Putamen (tissue), 1 donor: Measurements from ENCODE around the gene CMPK2.

ENCODE experiments used
- DNase-seq: peaks from one replicate; pipeline ENCODE4 v3.0.0-alpha.2; 2016; ENCODE audit warnings: low spot score

CMPK2 gene

DNA sequence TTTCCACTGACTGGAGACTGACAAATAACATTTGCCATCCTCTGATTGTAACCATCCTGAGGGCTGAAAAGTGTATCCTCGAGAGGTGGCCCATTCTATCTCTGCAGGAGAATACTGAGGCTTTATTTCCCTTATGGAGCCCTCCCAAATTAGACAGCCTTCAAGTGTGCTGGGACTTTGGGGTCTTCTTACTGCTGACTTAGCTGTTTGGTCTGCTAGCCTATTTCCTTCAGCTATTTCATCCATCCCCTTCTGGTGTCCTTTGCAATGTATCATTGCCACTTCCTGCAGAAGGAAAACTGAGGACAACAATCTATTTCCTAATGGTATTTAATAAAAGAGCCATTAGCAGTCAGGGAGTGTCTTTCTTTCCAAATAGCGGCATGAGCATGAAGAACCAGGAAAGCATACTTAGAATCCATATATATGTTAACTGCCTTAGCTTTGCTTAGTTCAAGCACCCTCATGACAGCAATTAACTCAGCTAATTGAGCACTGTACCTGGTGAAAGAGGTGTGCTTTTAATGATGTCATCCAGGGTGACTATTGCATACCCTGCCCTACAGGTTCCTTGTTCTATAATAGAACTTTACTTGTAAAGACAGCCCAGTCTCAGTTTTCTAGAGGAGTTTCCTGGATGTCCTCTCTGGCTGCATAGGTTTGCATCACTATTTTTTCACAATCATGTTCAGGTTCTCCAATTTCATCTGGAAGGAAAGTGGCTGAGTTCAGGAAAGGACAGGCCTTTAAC is 24.0 kb downstream of the CMPK2 start:
- DNase-seq, result no peak

DNA sequence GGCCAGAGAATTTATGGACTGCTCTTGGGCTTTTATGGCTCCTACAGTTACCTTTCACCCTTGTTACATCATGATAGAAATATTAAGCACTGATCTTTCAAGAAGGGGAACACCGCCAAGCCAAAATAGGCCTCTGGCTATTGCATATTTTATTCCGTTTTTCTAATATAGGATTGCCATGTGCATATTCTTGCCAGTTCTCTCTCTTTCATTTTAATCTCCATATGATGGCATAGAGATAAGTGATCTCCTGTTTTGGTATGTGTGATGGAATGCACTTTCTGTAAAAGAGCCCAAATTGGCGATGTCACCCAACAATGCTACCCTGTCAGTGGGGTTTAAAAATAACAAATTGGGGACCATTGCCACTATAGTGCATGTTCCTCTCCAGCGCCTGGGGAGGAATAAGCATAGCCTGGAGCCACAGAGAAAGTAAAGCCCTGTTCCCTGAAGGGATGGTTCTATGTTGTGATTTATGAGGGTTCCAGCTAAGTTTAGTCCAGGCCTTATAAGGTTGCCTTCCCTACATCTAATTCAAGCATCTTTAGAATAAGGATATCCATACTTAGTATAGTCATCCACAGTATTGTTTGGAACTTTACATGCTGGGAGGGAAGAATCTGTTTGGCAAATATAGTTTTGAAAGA is 26.9 kb downstream of the CMPK2 start:
- no peak for DNase-seq

DNA sequence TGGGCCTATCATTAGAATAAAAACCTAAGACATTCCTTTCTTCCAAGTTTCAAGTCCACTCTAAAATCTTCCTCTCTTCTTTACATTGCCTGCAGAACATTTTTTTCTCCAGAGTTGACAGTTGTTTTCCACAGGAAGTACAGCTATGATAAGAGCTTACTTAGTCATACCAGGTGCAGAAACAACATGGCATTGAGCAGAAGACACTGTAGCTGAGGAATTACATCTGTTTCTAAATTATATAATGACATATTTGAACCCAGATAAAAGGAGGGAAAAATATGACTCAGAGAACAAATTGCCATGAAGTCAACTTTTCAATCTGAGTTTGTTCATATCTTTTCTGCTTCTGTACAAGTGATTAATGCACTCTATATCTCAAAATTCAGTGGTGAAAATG is 30.2 kb downstream of the CMPK2 start:
- no peak for DNase-seq

DNA sequence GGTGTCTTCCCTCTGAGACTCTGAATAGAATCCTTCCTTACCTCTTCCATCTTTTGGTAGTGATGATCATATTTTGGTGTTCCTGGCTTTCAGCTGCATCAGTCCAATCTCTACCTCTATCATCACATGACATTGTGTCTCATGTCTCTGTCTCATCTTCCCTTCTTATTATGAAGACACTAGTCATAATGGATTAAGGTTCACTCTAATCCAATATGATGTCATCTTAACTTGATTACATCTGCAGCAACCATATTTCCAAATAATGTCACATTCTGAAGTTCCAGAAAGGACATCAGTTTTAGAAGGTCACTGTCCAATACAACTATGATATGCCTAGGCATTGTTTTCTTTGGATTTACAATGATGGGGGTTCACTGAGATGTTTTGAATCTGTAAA is 31.5 kb downstream of the CMPK2 start:
- no peak for DNase-seq

DNA sequence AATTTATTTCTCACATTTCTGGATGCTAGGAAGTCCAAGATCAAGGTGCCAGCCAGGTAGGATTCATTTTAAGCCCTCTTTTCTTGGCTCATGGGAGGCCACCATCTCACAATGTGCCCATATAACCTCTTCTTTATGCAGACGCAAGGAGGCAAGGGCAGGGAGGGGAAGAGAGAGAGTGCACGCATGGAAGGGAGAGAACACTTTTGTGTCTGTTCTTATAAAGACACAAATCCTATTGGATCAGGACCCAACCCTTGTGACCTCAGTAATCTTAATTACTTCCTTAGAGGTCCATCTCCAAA is 32.5 kb downstream of the CMPK2 start:
- no peak for DNase-seq

DNA sequence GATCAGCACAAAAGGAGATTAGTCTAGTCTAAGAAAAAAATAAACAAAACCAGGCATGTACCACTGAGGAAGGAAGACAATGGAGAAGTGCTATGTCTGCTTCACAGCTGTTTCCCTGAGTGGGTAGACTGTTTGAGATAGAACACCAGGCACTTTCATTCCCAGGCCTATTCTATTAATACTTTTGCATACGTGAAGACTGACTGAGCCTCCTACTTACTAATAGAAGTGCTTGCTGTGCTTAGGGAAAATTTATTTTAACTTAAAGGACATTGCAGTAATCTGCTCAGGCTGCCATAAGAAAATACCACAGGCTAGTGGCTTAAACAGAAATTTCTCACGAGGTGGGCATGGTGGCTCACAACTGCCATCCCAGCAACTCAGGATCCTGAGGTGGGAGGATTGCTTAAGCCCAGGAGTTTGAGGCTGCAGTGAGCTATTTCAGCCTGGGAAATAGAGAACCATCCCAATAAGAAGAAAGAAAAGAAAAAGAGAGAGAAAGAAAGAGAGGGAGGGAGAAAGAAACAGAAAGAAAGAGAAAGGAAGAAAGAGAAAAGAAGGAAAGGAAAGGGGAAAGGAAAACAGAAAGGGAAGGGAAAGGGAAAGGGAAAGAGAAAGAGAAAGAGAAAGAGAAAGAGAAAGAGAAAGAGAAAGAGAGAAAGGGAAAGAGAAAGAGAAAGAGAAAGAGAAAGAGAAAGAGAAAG is 33.0 kb downstream of the CMPK2 start:
- DNase-seq, result peak; percentile 31

DNA sequence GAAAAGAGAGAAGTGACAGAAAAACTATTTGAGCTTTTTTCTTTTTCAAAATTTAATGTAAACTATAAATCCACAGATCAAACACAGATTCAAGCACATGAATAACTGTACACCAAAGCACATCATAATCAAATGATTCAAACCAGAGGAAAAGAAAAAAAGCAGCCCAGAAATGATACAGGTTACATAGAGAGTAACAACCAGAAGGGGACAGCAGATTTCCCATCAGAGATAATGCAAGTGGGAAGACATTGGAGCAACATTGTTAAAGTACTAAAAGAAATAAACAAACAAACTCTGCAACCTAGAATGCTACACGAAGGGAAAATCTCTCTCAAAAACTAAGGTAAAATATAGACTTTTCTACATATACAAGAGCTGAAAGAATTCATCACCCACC is 34.5 kb downstream of the CMPK2 start:
- DNase-seq, result no peak

DNA sequence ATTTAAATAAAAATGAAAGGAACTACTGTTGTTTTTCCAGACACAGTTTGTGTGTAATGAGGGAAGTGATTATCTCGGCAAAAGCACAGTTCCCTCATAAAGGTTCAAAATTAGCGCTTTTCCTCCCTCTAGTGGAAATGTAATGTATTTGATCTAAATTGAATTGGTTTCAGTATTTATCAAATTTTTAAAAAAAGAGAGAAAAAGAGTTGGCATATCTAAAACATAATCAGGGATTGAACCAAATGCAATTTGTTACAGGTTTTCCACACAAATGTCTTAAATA is 37.5 kb downstream of the CMPK2 start:
- DNase-seq, result peak; percentile 28

DNA sequence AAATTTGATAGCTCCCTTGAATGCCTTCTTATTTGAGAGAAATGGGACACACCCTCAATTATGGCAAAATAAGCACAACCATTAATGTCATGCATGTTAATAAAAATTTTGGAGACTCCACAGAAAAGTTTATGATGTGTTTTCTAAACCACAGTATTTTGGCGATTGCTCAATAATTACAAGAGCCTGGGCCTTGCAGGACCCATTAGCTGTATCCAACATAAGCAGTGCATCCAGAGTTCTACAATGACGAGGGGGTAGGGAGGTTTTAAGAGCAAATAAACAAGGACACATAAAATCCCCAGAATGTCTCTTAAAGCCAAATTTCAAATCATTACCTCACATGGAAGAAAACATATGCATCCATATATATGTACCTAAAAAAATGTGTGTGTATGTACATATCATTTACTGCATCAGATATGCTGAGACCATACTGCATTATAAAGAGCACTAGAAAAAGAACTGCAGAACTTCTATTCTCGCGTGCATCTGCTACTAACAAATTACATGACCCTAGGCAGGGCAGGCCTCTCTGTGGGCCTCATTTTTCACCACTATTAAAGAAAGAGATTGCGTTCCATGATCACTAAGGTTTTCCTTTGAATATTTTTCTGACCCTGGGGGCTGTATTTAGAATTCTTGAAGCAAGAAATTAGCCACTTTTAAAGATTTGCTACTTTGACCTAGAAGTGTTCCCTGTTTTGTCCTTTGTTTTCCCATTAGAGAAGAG is 38.0 kb downstream of the CMPK2 start:
- no peak for DNase-seq

DNA sequence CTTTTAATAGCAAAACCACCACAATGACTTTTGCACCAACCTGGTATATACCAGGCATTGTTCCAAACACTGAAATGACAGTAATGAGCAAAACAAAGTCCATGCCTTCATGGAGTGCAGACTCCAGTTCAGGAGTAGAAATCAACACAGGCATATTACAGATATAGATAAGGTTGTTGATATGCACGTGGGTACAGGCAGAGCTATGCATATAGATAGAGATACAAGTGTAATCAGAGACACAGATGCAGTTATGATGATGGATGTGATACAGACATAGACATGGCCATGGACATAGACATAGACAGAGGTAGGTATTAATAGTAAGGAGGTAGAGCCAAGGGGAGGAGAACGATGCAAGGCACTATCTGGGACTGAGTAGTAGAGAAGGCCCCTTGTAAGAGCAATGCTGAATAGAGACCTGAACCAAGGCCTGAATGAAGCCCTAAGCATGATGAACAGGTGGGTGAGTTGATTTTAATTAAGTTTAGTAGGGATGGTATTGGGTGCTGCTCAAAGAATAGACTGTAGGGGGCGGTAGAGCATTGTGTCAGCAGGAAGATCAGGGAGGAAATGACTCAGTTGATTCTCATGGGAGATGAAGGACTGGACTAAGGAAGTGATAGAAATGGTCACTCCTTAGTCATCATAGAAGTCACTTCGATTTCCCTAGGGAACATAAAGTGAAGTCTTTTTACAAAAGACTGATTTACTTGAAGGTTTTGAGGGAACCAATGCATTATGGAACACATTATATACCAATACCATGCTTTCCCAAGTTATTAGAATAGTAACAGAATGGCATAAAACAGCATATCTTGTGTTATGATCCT is 39.4 kb downstream of the CMPK2 start:
- DNase-seq, result no peak

DNA sequence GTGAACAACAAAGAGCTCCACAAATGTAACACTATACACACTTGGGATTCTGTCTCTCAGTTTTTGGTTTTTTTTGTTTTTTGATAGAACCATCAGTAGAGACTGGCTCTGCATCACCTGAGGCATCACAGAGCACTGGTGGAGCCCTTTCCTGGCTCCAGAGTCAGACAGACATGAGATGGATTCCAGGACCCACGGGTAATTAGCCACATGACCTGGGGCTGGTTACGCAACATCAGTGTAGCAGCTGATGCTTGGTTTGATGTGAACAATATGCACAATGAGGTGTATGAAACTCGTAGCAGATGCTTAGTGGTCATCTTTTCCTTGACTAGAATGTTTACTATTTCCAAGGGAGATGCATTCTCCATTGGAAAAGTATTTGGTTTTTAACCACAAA is 40.7 kb downstream of the CMPK2 start:
- no peak for DNase-seq

DNA sequence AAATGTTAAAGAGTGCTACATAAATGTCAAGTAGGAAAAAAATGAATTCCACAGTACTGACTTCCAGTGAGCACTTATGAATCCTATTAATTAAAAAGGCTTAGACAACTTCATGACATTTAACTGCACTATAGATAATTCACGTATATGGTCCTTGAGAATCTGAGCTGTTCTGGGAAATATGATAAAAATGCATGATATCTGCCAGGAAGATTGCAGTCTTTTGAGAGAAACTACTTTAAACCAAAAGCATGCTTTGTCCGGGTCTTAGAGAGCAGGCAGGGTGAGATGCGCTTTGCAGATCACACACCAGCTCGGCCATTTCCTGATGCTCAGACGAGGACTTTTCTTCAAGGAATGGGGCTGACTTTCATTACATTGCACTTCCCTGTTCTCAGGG is 42.6 kb downstream of the CMPK2 start:
- DNase-seq, result no peak

DNA sequence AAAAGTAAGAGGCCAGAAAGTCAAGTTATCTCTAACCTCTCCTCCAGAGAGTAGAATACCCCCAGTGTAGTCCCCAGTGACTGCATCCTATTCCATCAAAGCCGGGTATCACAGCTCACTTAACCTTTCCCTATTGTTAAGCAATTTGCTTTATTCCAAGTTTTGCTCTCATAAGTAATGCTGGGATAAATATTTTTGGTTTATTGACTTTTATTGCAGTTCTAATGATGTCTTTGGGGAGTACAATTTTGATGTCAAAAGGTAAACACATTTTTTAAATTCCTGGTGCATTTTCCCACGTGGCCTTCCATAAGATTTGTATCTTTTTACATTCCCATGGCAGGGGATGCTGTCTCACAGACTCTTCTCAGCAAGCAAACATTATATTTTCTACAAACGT is 43.3 kb downstream of the CMPK2 start:
- DNase-seq, result no peak

DNA sequence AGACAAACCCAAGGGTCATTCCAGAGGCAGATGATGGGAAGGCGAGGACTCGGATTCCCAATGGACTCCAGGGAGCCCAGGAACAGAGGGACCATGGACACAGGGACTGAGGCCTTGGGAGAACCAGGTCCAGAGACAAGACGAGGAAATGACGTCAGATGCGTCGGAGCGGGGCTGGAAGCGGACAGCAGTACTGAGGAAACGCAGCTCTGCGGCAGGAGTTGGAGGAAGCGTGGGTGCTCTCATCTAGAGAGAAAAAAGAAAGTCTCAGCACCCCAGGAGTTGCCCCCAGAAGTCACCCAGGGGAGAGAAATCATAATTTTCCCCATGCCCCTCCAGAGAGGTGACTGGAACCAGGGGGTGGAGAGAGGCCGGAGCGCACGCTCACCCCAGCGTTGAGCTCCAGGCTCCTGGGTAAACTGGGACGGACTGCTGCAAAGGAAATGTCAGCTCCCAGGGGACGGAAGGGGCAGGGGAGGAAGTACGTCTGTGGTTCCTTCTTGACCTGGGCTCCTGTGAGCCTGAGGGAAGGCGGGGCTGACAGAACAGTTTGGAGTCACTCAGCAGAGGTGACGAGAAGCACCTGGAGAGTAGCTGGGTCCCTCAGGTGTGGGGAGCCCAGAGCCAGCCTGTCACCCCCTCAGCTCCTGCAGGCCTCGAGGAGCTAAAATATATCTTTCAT is 44.7 kb downstream of the CMPK2 start:
- no peak for DNase-seq

DNA sequence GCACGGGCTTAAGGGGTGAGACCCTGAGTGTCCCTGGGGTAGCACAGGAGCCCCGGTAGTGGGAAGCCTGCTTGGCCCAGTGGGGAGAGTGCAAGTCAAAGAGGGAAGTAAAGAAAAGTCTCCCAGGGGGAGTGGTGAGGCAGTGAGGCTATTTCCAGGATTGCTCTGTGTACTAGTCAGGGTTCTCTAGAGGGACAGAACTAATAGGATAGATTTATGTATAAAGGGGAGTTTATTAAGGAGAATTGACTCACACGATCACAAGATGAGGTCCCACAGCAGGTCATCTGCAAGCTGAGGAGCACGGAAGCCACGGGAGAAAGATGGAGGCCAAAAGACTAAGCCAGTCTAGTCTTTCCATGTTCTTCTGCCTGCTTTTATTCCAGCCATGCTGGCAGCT is 45.5 kb downstream of the CMPK2 start:
- DNase-seq, result no peak

DNA sequence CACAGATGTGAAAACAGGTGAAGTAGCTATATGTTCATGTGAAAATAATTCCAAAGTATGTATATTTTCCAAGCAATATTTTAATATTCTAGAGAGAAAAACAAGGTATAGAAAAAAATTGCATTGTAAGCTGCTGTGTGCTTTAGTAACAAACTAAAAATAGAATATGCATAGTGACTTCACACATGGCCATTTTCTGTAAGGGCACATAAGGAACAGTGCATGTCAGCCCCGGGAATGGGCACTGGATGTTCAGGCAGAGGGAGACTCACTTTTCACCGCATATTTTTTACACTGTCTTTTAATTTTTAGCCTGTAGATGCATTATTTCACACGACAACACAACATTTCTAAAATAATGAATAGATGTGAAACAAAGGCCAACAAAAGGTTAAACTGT is 46.0 kb downstream of the CMPK2 start:
- no peak for DNase-seq

DNA sequence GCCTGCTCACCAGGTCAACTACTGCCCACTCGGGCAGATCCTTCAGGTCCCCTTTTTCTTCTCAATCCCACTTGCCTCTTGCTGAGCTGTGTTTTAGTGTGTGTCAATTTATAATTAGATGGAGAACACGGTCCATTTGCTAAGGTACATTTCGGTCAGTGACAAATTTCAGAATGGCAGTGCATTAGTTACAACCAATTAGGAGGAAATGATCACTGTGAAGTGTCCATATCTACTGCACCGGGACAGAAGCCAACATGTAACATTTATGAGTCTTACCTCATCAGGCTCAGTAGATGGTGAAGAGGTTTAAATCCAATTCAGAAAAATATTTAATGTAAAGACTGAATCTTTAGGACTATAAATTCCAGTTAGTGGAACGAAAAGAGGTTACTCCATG is 47.7 kb downstream of the CMPK2 start:
- no peak for DNase-seq

DNA sequence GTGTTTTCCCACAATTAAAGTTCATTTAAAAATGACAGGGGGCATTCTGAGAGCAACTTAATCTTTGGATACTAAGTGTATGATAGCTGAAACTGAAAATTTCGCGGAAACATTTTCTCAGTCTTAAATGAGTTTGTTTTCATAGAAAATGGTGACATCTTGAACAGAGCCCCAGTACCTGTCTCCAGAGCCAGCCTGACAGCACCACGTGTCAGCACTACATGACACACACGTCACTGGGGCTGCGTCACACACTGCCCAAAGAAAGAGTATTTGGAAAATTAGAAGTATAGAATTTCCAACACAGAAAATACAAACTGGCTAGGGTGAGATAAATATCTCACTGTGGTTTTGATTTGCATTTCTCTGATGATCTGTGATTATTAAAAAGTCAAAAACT is 50.8 kb downstream of the CMPK2 start:
- DNase-seq, result no peak

DNA sequence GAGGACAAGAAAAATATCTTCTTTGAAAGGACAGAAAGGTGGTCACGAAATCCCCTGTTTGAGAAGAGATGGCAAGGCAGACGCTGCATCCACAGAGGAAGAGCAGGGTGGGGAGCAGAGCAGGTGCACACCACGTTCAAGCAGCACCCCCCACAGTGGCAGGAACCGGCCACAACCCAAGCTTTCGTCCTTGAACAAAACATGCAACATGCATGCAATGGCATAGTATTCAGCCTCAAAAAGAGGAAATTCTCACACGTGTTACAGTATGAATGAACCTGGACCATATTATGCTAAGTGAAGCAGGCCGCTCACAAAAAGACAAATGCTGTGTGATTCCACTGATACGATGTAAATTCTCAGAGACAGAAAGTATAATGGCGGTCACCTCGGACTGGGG is 51.4 kb downstream of the CMPK2 start:
- DNase-seq, result no peak

DNA sequence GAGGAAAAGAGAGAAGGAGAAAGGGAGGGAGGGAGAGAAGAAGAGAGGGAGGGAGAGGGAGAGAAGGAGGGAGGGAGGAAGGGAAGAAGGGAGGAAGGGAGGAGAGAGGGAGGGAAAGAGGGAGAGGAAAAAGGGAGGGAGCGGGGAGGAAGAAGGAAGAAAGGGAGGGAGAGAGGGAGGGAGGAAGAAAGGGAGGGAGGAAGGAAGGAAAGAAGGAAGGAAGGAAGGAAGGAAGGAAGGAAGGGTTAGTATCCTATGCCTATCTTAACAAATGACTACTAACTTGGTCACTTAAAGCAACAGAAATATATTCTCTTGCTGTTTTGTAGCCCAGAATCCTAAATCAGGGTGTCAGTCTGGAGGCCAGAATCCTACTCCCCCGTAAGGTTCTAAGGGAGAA is 52.1 kb downstream of the CMPK2 start:
- DNase-seq, result no peak

DNA sequence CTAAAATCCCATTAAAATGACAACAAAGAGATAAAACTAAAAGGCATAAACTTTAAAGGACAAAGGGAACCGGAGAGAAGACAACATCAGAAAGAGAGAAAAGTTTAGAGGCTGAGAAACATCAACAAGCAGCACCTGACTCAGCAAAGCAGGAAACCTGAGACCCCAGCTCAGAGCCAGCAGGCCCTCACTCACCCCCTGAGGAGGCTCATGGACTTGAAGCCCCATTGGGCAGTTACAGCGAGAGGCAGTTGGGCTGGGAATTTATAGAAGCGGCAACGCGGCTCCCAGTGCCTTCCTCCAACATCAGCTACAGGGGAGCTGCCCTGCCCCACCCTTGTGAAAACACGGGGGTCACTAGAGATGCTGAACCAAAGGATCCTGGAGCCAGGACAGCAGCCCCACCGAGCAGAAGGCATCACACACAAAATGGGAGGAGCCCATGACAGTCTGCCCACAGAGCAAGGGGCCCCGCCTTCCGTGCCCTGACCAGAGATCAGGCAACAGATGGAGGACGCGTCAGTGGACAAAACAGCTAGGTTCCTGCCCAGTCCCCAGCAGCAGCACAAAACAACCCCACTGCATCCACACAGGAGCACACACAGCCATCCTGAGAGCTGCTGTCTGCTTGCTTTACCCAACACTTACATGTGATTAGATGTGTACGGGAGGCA is 52.7 kb downstream of the CMPK2 start:
- DNase-seq, result no peak
